Measurements from ENCODE around the gene CEP170B.

DNA sequence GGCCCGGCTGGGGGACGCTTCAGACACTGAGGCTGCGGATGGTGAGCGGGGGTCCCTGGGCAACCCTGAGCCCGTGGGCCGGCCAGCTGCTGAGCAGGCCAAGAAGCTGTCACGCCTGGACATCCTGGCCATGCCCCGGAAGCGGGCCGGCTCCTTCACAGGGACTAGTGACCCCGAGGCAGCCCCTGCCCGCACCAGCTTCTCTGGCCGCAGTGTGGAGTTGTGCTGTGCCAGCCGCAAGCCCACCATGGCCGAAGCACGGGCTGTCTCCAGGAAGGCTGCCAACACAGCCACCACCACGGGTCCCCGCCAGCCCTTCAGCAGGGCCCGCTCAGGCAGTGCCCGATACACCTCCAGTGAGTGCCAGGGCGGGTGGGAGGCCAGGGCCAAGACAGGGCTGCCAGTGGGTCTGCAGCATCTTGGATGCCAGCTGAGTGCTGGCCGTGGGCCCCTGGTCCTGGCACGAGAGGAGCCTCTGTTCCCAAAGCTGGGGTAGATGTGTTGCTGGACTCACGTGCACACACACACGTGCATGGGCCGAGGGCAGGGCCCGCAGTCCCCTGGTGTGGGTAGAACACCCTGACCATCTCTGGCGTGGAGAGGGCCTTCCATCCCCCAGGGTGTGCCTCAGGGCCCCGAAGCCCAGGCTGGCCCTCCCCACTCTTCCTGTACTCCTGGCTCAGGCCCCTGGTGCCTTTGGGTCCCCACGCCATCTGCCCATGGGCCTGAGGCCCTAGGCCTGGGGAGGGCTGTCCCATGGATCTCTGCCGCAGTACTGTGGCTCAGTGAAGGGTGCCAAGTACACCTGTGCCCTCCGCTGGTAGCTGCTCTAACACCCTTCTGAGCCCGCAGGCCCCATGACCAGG is 22.8 kb downstream of the CEP170B start:
- TF ChIP-seq, protein P1, sequence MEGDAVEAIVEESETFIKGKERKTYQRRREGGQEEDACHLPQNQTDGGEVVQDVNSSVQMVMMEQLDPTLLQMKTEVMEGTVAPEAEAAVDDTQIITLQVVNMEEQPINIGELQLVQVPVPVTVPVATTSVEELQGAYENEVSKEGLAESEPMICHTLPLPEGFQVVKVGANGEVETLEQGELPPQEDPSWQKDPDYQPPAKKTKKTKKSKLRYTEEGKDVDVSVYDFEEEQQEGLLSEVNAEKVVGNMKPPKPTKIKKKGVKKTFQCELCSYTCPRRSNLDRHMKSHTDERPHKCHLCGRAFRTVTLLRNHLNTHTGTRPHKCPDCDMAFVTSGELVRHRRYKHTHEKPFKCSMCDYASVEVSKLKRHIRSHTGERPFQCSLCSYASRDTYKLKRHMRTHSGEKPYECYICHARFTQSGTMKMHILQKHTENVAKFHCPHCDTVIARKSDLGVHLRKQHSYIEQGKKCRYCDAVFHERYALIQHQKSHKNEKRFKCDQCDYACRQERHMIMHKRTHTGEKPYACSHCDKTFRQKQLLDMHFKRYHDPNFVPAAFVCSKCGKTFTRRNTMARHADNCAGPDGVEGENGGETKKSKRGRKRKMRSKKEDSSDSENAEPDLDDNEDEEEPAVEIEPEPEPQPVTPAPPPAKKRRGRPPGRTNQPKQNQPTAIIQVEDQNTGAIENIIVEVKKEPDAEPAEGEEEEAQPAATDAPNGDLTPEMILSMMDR (IDR thresholded peaks at IDR 0.05) = no peak
- TF ChIP-seq CBX2 (IDR thresholded peaks at IDR 0.05; ENCODE audit: borderline replicate concordance, low read depth) = no peak
- no peak for TF ChIP-seq PHF8 (IDR thresholded peaks at IDR 0.05; ENCODE audit: borderline replicate concordance, low read depth)
- TF ChIP-seq, protein P2, sequence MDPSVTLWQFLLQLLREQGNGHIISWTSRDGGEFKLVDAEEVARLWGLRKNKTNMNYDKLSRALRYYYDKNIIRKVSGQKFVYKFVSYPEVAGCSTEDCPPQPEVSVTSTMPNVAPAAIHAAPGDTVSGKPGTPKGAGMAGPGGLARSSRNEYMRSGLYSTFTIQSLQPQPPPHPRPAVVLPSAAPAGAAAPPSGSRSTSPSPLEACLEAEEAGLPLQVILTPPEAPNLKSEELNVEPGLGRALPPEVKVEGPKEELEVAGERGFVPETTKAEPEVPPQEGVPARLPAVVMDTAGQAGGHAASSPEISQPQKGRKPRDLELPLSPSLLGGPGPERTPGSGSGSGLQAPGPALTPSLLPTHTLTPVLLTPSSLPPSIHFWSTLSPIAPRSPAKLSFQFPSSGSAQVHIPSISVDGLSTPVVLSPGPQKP (IDR thresholded peaks at IDR 0.05; ENCODE audit: low read depth, low read length) = no peak
- TF ChIP-seq POLR2A (IDR thresholded peaks at IDR 0.05; ENCODE audit: low read length) = no peak
- TF ChIP-seq ZNF302 (CRISPR knock-in tag; IDR thresholded peaks at IDR 0.05) = no peak
- no peak for TF ChIP-seq EP300 (IDR thresholded peaks at IDR 0.05)
- TF ChIP-seq HDAC2 (IDR thresholded peaks at IDR 0.05) = no peak
- TF ChIP-seq EHMT2 (IDR thresholded peaks at IDR 0.05; ENCODE audit: low read depth) = no peak
- TF ChIP-seq ESRRA (IDR thresholded peaks at IDR 0.05; ENCODE audit: borderline replicate concordance, low read length) = no peak
- no peak for TF ChIP-seq RAD21 (conservative IDR thresholded peaks at IDR 0.05 in 1 of 2, IDR thresholded peaks at IDR 0.05 in 1 of 2)
- TF ChIP-seq FOSL2 (IDR thresholded peaks at IDR 0.05) = no peak
- no peak for TF ChIP-seq FOSL2 (CRISPR knock-in tag; IDR thresholded peaks at IDR 0.05)
- TF ChIP-seq, protein P3, sequence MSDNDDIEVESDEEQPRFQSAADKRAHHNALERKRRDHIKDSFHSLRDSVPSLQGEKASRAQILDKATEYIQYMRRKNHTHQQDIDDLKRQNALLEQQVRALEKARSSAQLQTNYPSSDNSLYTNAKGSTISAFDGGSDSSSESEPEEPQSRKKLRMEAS (IDR thresholded peaks at IDR 0.05) = no peak
